ENCODE results near the gene VOPP1.
"Not testable (repeated sequence)": the region's sequence is repeated elsewhere in the genome, so short reads cannot be mapped to it uniquely, and the experiment has no call there.

VOPP1 gene

DNA sequence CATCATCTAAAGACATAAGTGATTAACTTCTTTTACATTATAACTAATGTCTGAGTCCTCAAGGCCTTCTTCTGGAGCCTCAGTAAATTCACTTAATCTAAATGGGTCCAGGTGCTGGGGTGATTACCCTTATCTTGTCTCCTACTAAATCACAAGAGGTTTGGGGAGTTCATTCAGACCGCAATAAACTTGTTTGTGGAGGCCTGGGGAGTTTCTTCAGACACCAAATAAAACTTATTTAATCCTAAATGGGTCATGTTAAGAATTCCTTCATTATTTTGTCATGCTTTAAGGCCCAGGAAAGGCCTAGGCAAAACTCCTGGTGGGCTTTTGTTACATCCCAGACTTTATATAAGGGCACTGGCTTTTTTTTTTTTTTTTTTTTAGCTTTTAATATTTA lies 62.1 kb downstream of the VOPP1 start:
- DNase-seq (ENCODE audit: low read depth): not testable (repeated sequence)

DNA sequence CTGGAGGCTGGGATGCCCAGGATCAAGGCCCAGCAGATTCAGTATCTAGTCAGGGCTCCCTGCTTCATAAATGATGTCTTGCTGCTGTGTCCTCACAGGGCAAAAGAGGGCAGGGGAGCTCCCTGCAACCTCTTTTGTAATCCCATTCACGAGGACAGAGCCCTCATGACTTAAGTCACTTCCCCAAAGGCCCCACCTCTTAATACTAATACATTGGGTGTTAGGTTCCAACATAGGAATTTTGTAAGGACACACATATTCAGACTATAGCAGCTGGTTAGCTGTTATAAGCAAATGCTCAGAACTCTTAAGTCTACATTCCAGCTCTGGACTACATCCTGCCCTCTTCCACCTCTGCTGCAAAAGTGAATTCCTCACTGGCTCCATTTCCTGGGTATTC lies 63.0 kb downstream of the VOPP1 start:
- DNase-seq (ENCODE audit: low read depth): peak; percentile 47

DNA sequence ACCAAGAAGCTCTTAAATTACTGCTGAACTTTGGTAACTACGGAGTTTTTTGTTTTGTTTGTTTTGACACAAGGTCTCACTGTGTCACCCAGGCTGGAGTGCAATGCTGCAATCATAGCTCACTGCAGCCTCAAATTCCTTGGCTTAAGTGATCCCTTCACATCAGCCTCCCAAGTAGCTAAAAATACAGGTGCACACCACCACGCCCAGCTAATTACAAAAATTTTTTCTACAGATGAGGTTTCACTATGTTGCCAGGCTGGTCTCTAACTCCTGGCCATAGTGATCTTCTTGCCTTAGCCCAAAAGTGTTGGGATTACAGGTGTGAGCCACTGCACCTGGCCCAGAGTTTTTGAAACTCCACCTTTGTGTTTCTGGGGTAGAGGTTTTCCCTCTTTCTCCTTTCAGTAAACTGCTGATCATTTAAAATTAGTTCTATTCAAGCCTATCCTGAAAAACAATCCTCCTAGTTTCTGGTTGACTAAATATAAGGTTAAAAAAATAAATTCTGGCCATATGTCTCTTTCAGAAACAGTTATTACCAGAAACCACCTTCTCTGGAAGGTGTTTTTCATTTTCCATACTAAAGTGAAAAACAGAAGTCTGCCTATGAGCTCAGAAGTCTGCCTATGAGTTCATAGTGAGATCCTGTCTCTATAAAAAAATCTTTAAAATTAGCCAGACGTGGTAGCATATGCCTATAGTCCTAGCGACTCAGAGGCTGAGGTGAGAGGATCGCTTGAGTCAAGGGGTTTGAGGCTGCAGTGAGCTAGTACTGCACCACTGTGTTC lies 63.9 kb downstream of the VOPP1 start:
- DNase-seq (ENCODE audit: low read depth): peak; percentile 32

DNA sequence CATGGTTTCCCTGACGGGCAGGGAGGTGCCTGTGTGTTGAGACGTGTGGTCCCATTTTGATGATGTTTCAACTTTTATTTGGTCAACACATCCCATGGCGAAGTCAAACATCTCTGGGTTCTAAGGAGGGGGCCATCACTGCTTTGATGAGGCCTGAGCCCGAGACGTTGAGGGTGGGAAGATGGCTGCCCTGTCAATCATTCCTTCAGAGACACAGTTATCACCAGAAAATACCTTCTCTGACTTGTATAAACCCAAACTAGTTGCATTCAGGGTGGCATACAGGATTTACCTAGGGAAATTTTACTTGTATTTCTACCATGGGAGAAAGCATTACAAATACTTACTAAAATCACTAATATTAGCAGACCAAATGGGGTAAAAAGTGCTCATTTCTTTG lies 64.6 kb downstream of the VOPP1 start:
- DNase-seq (ENCODE audit: low read depth): no peak

DNA sequence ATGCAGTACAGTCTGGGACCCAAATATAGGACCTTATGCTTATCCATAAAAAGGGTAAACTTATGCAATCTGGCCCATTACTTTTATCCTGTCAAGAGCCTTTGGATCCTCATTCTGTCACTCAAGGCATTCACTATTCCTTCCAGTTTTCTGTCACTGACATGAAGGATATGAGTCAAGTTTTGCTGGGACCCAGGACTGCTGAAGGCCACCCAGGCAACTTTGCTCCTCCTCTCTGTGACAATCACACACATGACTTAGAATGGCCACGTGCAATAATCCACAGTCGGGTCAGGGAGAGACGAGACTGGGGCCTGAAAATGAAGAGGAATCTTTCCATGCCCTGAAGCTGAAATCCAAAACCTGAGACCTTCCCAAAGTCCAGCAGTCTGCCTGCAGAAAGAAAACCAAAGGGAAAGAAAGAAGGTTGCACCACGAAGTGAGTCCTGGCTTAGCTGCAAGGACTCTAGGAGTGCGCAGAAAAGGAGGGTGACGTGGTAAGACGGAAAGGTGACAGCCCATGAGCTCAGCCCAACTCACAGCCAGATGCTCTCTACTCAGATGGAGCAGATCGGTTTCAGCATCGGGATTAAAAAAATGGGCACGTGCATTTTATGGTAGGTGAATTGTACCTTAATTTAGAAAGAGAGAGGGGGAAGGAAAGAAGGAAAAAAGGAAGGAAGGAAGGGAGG lies 67.2 kb downstream of the VOPP1 start:
- no peak for DNase-seq (ENCODE audit: low read depth)

DNA sequence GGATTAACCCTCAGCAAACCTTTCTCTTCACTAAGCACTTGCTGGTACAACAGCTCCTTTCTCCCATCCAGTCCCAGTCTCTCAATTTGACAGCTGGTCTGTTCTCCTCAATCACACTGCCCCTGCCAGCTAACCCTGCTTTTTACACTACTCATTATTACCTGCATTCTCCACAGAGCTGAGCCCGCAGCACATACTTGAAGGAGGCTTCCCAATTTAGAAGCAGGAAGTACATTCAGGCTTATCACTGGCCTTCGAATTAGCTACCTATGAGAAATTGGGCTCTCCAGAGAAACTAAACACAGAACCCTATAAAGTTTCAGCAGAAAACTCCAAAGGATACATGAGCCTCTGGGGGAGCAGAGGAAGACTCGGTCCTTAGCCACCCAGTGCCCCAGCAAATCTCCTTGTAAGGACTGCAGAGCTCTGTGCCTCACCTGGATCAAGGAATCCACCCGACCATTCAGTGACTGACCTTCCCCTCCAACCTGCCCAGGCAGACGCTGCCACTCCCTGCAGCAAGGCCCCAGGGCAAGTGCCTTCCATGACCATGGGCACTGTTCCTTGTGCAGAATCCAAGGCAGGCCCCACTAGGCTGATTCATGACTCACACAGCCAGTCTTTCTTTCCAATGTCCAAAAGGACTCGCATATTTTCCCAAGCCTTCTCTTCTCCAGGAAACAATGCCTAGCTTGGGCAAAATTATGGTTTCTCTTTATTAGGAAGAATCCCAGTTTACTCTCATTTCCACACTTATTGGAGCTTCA lies 68.0 kb downstream of the VOPP1 start:
- peak; percentile 60 for DNase-seq (ENCODE audit: low read depth)

DNA sequence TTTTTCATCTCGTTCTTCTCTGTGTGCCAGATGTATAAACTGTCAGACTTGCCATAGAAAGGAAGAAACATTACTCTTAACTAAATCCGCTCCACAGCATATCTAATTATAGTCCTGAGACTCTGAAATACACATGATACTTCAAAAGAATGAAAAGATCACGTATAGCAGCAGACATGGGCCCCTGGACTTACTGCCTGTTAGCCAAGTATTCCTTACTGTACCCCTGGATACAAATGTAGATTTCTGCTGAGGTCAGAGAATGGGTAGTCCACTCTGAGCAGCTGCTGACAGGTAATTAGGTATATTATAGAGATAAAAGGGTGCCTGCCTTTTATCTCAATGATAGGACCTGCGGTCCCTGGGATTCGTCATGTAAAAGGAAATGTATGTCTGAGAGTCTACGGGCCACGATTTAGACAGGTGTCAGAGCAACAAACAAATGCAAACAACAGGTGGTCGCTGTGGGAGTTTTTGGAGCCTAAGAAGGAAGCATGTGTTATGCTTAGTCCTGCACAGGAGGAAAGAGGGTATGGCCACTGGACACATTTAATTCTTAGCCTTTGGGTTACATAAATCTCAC lies 69.4 kb downstream of the VOPP1 start:
- DNase-seq (ENCODE audit: low read depth): no peak

DNA sequence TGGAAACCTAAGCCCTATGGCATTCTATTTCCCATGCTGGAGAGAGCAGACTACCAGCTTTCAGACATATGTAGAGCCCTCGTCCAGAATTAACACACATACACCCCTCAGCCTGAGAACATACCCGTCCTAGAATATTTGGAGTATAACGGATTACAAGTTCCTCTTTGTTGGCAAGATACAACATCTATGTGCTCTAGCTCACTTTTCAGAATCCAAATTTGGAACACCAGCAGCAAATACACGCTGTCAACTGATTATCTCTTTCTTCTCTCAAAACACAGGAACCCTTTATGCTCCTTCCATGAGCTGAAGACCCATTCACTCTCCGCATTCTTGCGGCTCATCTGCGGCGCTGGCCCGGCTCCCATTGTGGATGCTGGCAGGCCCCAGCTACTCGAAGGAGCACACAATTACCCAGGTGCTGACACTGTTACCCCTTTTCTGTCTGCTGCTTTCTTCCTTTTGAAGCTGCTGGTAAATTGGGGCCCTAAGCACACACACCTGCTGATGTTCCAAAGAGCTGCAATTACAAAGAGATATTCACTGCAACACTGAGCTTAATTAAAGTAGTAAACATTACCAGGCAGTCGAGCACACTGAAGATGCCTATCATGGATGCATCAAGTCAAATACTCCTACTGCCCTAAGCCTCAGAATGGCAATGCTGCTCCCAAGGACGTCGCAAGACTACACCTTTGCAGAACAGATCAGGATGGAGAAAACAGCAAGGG lies 70.0 kb downstream of the VOPP1 start:
- no peak for DNase-seq (ENCODE audit: low read depth)

DNA sequence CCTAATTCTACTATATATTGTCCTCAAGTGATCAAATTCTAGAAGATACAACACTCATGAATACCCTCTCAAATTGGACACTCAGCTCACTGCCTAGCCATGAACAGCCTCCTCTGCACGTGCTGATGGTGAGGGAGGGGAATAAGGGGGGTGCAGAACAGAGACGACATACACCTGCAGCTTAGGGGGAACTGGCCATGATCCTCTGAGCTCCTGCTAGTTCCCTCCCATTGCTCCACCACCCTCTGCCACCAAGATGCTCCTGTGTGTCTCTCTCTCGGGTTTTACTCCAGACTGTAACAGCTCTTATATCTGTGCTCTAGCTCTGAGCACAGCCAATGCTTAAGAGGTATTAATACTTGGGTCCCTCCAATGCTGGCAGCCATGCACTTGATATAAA lies 70.7 kb downstream of the VOPP1 start:
- no peak for DNase-seq (ENCODE audit: low read depth)

DNA sequence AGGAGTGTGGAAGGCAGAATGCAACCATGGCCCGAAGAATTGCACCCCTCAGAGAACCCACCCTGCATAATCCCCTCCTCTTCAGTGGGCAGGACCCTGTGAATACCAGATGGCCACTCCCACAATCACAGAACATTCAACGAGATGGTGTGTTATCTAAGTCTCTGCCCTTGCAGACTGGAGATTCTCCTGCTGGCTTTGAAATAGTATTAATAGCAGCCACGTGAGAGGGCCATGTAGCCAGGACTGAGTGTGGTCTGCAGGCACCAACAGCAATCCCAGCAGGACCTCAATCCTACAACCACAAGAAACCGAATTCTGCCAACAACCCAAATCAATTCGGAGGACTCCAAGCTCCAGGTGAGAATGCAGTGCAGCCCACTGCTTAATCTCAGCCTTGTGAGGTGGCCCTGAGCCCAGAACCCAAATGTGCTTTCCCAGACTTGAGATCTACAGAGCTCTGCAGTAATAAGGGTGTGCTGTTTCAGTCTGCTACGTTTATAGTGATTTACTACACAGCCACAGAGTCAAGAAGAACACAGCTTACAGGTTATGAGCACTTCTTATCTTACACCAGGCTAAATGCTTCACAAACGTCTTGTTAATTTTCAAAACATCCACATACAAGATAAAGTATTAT lies 72.1 kb downstream of the VOPP1 start:
- DNase-seq (ENCODE audit: low read depth): no peak

DNA sequence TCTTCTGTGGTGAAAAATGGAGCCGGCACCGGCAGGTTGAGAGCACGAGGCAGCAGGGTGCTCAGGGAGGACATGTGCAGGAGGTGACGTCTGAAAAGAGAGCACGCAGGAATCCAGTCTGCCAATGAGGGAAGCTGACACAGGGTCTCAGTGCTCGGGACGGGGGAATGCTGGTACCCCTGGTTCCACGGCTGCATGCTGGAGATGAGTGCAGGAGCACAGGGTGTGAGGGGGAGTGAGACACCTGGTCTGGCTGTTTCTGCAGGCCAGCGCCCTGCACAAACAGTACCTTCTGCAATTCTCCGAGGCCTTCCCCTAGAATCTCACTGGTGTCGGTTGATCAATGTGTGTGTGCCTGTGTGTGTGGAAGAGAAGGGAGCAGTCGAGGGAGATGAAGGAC lies 72.7 kb downstream of the VOPP1 start:
- DNase-seq (ENCODE audit: low read depth): no peak

DNA sequence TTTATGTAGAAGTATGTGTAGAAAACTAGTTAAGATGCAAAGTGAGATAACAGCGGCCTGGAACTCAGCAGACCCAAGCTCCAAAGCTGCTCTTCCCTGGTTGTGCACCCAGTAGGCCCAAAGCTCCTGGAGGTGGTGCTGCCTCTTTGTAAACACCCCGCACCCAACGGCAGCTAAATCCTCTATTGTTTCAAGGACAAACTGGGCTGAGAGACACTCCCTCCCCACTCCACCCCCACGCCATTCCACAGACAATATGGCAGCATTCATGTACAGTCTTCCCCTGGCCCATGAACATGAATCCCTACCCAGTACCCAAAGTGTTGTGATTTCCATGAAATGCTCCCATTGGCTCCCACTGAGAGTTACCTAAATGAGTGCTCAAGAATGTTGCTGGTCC lies 73.5 kb downstream of the VOPP1 start:
- DNase-seq (ENCODE audit: low read depth): no peak

DNA sequence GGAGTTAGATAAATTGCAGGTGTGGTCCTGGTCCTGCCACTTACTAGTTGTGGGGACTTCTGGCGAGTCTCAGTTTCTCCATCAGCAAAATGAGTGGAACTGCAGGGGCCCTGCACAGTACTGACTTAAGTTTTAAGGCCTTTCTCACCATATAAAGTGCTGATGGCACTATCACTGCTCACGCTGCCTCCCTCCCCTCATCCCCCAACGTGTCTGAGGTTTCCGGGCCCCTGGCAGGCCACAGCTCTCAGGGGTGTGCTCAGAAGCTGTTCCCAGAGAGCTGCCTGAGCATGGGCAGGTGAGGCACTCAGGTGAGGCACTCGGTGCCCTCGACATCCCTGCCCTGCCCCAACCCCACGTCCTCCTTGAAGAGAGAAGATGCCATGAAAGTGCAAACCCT lies 74.2 kb downstream of the VOPP1 start:
- no peak for DNase-seq (ENCODE audit: low read depth)

DNA sequence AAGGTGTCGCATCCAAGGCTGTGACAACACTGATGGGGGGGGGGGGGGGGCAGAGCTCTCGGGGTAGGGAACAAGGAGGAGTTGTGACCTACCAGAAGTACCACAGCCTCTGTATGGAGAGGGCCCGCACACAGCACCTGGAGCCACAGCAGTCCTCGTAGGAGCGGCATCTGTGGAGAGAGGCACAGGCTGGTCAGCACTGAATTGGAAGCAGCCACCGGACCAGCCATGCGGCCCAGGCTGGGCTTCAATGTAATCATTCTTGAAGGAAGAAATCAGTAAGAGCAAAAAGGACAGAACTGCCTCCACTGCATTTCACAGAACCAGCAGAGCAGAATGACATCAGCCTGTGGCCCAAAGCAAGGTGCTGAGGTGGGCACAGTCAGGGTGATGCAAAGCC lies 74.8 kb downstream of the VOPP1 start:
- no peak for DNase-seq (ENCODE audit: low read depth)

DNA sequence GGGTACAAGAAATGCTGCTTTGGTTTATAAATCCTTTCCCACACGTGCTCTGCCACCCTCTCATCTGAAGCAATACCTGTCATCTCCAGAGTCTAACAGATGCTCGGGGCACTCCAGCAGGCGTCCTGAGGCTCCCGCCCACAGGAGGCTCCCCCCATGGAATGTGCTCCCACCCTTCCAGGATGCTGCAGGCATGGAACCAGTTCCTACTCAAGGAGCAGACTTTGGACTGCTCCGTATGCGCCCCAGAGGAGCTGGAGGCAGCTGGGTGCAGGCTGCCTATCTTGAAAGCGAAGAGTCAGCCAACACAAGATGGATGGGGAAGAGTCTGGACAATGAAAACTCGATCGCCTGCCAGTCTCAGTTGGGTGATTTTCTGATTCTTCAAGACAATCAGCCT lies 75.4 kb downstream of the VOPP1 start:
- no peak for DNase-seq (ENCODE audit: low read depth)

DNA sequence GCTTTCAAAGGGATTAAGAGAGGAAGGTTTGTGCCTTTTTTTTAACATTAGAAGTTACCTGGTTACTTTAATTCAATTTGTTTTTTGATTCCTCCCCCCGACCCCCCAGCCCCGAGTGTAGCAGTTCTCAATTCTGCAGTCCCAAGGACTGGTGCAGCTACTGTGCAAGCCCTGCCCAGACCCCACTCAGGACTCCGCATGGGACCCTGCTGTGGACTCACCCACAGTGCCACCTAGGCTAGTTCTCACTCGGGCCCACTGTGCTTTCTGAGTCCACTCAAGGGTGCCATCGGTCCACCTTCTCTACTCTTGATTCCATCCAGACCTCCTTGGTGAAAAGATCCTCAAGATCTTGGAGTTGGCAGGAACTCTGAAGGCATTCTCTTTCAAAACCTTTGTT lies 77.4 kb downstream of the VOPP1 start:
- no peak for DNase-seq (ENCODE audit: low read depth)

DNA sequence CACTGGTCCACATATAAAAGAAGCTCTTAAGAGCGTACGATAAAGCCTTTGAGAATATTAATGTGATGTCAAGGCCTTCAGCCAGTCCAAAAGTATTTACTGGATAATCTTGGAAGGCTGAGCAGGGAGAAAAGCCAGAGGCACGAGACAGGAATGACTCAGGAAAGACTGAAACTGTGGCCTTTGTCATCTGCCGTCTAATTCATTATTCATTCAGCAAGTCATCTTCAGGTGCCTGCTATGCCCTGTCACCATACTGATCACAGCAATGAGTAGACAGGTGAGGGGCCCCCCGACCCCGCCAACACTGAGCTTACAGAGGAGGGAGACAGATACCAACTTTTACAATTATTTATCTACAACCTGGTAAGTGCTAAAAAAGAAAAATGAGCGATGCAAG lies 78.9 kb downstream of the VOPP1 start:
- peak; percentile 58 for DNase-seq (ENCODE audit: low read depth)

DNA sequence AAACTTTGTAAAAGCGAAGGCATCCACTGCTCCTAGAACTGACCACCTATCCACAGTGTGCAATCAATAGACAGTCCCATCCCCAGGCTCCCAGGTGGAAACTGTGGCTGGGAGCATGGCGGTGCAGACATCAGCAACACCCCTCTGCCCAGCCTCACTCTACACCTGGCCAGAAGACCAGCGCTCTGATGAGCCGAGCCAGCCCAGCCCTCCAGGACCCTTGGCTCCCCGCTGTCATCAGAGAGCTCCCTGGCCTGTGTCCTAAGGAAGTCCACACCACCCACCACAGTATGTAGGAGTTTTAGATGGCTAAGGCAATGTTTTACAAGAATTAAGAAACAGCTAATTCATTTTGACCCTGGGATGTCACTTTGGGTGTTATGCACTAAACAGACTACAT lies 81.0 kb downstream of the VOPP1 start:
- no peak for DNase-seq (ENCODE audit: low read depth)

DNA sequence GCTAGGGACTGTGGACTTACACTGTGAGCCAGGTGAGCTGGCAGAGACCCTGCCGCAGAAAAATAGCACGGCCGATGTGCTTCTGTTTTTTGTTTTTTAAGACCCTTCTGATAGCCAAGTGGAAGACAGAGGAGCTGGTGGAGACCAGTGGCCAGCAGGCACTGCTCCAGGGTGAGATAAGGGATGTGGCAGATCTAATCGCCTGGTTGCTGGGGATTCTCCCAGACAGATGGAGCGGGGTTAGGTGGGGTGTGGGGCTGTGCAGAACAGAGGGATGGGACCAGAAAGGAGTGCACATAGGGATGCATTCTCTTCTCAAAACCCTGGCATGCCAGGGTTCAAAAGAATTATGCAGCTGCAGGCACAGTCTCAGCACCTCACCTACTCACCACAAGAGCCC lies 82.2 kb downstream of the VOPP1 start:
- DNase-seq (ENCODE audit: low read depth): no peak

DNA sequence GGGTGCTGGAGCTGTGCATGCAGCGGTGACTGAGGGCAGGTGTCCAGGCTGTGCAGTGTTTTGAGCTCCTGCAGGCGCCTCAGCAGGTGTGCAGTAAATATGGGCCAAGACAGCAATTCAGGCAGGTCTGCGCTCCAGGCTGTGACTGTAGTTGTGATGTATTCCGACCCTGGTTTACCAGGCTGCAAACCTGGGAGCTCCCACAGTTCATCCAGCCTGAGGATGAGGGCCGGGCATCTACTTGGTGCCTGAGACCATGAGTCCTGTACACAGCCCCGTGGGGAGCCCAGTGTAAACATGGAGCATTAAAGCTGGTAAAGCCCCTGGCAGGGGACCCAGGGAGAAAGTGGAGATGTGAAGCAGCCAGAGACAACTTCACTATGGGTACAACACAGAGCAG lies 82.8 kb downstream of the VOPP1 start:
- DNase-seq (ENCODE audit: low read depth): no peak

DNA sequence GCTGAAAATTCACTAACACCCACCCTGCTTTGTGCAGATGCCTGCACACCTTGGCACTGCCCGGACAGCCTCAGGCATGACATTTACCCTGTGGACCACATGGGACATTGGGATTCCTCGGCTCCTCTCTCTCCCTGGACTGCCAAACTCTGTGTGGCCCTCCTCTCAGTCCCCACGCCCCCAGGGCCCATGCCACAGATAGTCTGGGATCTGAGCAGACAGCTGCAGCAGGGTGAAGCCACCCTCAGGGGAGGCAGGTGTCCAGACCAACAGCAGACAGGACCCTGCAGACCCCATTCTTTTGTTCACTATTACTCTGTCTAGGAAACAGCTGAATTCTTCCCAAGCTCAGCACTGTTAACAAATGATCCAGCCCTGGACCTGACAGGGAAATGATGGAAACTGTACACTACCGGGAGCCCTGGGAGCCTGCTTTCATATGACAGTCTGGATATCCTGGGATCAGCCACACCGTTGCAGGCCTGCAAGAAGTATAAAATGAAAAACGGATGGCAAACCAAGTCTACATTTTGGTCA lies 83.4 kb downstream of the VOPP1 start:
- no peak for DNase-seq (ENCODE audit: low read depth)
